ENCODE results near the gene MRPL49. TPM values are rescaled to one million over a fixed set of nuclear protein-coding genes. Genes with fewer than 3 reads are reported as not detected.

Gene MRPL49
- total and polyA plus RNA-seq, 2 of the 13 experiments (the other 11 are each of a cell fraction or from before 2014, with no cell fraction given): 39.2 to 53.3 TPM

DNA sequence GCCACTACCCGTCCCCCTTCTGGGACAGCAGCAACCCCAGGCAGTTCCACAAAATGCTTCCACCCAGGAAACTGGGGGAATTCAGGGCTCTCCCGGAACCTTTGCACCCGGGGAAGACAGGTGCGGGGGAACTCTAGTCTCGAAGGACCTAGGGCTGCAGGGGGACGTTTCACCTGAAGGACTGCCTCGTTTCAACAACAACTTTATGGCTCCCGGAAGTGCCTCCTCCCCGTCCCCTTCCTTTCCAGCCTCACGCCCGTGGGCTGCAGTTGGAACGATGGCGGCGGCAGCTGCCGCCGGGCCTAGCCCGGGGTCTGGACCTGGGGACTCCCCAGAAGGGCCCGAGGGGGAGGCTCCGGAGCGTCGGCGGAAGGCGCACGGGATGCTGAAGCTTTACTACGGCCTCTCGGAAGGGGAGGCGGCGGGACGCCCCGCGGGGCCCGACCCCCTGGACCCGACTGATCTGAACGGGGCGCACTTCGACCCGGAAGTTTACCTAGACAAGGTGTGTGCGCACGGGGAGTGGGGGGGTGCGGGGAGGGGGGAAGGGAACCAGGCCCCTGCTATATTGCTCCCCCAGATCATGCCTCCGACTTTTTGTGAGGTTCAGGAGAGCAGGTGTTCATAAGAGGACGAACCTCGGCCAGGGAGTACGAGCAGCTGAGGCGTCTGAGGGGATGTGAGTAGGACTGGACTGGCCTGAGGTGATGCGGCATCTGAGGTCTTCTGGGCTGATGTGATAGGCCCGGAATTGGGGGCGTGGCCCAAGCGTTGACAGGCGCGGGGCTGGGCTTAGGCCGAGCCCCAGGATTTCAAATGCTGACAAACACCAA, 25.9 kb upstream of the MRPL49 start, which contains the start of gene VPS51 (continued):
- TF ChIP-seq HOXD1 (CRISPR knock-in tag; IDR thresholded peaks at IDR 0.05) (peak; percentile 86), ZXDC (CRISPR knock-in tag; IDR thresholded peaks at IDR 0.05) (peak; percentile 75; the same call in 1 of the 2 replicates), NR0B2 (CRISPR knock-in tag; IDR thresholded peaks at IDR 0.05) (no peak), FOSL2 (CRISPR knock-in tag; IDR thresholded peaks at IDR 0.05) (peak; percentile 69), PHF5A (CRISPR knock-in tag; IDR thresholded peaks at IDR 0.05; ENCODE audit: low read depth, unreplicated experiment) (peak; percentile 73), ZNF792 (CRISPR knock-in tag; IDR thresholded peaks at IDR 0.05) (peak; percentile 75; the same call in 1 of the 2 replicates), AGO1 (IDR thresholded peaks at IDR 0.05; ENCODE audit: low read depth, low read length, poor library complexity, severe bottlenecking) (peak; percentile 64), ZNF12 (CRISPR knock-in tag; IDR thresholded peaks at IDR 0.05) (peak; percentile 70), ZSCAN22 (CRISPR knock-in tag; IDR thresholded peaks at IDR 0.05) (peak; percentile 91), RELA (CRISPR knock-in tag; IDR thresholded peaks at IDR 0.05) (0 out of 2 replicates have a peak, but pooled peaks have one; percentile 48), NFYC (CRISPR knock-in tag; IDR thresholded peaks at IDR 0.05) (peak; percentile 38; the same call in 1 of the 2 replicates), ZUFSP (CRISPR knock-in tag; IDR thresholded peaks at IDR 0.05; ENCODE audit: borderline replicate concordance) (no peak), TARDBP (CRISPR knock-in tag; IDR thresholded peaks at IDR 0.05) (peak; percentile 94), ONECUT2 (CRISPR knock-in tag; IDR thresholded peaks at IDR 0.05) (no peak), ZNF337 (CRISPR knock-in tag; IDR thresholded peaks at IDR 0.05; ENCODE audit: borderline replicate concordance, low read depth) (no peak), ATF6 (CRISPR knock-in tag; conservative IDR thresholded peaks at IDR 0.05) (no peak)
- TF ChIP-seq, protein P1, sequence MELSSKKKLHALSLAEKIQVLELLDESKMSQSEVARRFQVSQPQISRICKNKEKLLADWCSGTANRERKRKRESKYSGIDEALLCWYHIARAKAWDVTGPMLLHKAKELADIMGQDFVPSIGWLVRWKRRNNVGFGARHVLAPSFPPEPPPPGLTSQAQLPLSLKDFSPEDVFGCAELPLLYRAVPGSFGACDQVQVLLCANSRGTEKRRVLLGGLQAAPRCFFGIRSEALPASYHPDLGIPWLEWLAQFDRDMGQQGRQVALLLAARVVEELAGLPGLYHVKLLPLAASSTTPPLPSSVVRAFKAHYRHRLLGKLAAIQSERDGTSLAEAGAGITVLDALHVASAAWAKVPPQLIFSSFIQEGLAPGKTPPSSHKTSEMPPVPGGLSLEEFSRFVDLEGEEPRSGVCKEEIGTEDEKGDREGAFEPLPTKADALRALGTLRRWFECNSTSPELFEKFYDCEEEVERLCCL (CRISPR knock-in tag; IDR thresholded peaks at IDR 0.05; ENCODE audit: borderline replicate concordance): no peak
- TF ChIP-seq, protein P2, sequence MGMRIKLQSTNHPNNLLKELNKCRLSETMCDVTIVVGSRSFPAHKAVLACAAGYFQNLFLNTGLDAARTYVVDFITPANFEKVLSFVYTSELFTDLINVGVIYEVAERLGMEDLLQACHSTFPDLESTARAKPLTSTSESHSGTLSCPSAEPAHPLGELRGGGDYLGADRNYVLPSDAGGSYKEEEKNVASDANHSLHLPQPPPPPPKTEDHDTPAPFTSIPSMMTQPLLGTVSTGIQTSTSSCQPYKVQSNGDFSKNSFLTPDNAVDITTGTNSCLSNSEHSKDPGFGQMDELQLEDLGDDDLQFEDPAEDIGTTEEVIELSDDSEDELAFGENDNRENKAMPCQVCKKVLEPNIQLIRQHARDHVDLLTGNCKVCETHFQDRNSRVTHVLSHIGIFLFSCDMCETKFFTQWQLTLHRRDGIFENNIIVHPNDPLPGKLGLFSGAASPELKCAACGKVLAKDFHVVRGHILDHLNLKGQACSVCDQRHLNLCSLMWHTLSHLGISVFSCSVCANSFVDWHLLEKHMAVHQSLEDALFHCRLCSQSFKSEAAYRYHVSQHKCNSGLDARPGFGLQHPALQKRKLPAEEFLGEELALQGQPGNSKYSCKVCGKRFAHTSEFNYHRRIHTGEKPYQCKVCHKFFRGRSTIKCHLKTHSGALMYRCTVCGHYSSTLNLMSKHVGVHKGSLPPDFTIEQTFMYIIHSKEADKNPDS (CRISPR knock-in tag; IDR thresholded peaks at IDR 0.05): no peak

All from HepG2 (cell line).